GM15510 (cell line): ENCODE measurements around the gene MCOLN2.

Experiments used
- POLR2A ChIP-seq: IDR thresholded peaks from 3 replicates; pipeline ENCODE4 v1.6.1; 2011; ENCODE audit warnings: borderline replicate concordance; ENCODE audit not compliant: insufficient read length; ENCODE audit errors: extremely low read depth

The MCOLN2 gene

DNA sequence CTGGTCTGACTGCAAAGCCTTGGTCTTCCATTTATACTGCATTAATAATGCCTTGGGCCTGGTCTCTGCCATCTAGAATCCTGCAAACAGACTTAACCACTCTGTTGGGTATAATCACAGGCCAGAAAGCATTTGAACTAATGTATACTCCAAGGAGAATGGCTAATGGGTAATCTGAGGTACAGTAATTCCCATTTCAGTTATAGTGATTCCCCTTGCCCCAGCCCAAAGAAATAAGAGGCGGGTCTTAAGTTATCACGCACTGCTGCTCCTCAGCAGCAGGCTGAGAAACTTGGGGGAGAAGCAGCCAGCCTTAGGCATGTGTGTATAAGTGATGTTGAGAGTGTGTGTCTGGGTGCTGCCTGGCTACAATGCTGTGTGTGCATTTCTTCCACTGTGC lies 106.3 kb downstream of the MCOLN2 start:
- no peak for TF ChIP-seq POLR2A

DNA sequence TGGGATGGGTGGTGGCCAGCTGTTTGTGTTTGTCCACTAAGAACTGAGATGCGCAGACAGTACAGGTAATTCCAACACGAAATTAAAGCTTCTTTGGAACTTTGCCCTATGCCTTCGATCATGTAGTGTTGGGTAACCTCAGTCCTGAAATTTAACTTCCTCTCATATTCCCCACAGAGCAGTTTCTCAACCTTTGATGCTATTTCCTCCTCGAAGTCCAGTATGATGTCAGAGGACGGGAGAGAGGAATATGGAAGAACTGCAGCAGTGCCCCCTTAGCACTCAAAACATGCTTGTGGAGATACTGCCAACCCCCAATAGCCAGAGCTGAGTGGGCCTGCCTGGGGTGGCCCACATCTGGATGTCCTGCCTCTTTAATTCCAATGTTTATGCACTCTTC lies 107.5 kb downstream of the MCOLN2 start:
- no peak for TF ChIP-seq POLR2A

DNA sequence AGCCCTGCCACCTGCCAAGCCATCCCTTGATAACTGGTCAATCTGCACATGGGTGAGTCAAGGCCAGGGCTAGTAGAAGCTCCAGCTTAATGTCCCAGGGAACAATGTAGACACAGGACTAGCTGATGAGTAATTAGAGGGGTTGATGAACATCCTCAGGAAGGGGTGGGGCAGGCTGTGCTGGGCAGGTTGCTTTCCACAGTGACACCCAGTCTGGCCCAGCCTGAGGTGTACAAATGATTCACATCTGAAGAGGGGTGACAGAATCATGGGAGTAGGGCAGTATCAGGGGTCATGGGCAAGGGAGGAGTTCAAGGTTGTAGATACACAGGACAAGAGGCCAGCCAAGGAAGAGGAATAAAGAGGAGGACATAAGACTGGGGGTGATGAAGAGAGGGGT lies 108.2 kb downstream of the MCOLN2 start:
- no peak for TF ChIP-seq POLR2A

DNA sequence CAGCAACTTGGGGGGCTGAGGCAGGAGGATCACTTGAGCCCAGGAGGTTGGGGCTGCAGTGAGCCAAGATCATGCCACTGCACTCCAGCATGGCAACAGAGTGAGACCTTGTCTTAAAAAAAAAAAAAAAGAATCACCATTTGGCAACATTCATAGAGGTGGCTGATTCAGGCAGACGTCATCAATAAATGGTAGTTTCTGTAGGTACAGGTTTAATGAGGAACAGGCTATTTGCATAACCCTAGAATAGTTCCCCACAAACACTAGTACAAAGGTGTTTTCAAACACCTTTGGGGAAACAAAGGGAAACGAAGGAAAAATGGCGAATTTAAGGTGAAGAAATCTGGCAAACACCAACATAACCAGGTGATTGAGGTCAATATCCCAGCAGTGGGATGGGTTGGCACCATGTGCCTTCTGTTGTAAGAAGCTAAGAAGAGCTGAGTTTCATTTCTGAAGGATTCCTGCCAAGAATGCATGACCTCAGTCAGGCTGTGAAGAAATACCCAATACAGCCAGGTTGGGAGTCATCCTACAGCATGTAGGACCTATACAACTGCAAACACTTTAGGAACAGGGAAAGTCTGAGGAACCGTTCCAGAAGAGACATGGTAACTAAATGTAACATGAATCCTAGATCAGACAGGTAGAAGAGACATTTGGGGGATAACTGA lies 109.5 kb downstream of the MCOLN2 start:
- no peak for TF ChIP-seq POLR2A

DNA sequence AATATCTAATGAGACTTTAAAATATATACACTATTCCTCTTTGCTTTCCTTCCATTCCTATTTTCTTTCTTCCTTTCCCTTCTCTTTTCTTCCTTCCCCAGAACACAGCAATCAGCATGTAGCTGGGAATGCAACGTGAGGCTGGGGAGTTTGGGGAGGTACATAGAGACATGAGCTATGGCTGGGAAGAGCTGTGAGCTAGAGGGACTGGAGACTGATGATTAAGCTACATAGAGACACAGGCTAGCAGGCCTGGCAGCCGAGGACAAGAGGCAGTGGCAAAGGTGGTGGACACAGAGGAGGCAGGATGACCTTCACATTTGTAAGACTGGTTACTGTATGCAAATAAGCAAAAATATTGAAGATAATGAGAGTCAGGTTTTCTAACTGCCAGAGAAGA lies 111.4 kb downstream of the MCOLN2 start:
- TF ChIP-seq POLR2A, result no peak

DNA sequence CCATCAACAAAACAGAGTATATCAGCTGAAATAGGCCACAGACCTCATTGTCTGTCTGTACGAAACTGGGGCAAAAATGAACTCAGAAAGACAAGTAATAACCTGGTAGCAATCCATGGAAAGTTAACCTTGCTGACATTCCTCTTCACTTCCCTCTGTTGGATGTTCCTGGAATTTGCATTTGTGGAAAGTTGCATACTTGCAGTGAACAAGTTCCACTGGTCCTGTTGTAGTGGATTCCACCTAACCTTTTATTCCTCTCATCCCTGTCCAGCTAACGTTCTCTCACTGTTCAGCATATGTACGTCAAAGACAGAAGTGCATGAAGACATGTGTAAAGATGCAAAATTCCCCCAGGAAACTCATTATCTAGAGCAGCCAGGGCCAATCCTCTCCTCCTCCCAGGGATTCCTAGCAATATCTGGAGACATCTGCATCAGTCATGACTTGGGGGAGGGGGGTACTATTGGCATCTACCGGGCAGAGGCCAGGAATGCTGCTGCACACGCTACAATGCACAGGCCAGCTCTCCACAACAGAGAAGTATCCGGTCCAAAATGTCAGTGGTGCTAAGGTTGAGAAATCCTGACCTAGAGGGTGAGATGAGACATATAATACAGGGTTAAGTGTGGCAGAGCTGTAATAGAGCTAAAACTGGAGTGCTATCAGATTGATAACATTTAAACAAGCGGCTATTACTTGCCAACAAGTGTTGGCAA lies 112.1 kb downstream of the MCOLN2 start:
- no peak for TF ChIP-seq POLR2A

DNA sequence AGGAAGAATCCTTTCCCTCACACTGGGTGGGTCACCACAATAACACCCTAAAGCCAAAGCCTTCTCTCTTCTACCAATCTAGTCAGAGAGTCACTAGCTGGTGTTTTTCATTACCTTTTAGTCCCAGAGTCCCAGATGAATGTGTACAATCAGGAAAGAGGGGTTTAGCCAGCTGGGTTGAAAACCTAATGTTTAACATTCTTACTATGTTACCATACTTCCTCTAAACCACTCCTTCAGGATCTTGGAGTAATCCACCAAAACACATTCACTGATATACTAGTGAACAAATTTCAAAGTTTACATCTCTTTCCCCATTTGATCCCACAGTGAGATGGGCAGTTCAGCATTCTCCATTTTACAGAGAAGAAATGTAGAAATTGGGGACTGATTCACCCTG lies 113.6 kb downstream of the MCOLN2 start:
- TF ChIP-seq POLR2A, result no peak

DNA sequence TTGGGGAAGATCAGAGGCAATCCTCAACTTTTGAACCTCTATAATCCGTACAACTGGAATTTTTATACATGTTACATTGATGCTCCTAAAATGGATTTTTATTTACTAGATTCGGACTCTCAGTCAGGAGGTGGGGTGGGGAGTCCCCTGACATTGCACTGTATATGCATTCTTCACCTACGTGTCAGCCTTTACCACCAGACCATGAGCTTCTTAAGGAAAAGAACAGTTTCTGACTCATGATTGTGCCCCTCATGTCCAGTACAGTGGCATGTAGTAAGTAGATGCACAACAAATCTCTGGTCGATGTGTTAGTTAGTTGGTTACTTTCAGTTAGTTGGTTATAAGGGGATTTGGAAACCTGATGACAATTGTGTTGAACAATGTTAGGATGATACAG lies 119.3 kb downstream of the MCOLN2 start:
- no peak for TF ChIP-seq POLR2A

DNA sequence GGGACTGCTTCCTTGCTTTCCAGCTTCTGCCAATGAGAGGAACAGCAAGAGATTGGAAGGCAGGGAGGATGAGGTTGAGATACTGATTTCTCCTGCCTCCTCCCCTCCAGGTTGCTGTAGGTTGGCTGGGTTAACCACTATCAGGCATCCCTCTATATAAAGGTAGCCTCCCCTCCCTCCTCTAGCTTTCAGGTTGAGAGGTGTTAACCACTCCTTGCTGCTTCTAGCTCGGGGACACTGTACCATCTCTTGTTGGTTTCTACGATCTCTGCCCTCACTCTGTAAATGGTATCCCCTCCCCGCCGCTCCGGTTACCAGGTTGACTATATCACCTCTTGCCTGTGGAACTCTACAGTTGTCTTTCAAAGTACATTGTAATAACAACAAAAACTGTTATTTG lies 120.6 kb downstream of the MCOLN2 start:
- TF ChIP-seq POLR2A, result no peak
